Measurements from ENCODE around the gene NAA40. TPM values are rescaled to one million over a fixed set of nuclear protein-coding genes. Genes with fewer than 3 reads are reported as not detected.

The NAA40 gene
- total RNA-seq, 2 donors from 2014 or later = 26.0 to 29.1 TPM

- DNase-seq (peak; percentile 79), ATAC-seq (peak; percentile 86 to 93)
- intact Hi-C loops (cut with DNase I) = loop anchor here in 1 of 2 donors (2.0 kb wide), 1 partner anchor 149 kb away; no protein-coding TSS in a partner anchor
Observed at GRCh38 chr11:64000026-64000739, 61.4 kb downstream of the NAA40 start.

- ATAC-seq (no peak), DNase-seq (no peak)
- intact Hi-C loops (cut with DNase I) = loop anchor here in 1 of 2 donors (2.0 kb wide), 1 partner anchor 148 kb away; no protein-coding TSS in a partner anchor
Observed at GRCh38 chr11:64000740-64001483, 62.1 kb downstream of the NAA40 start.

GRCh38 chr11:64001484-64002420 lies 63.0 kb downstream of the NAA40 start:
- intact Hi-C loops (cut with DNase I) = loop anchor here in 1 of 2 donors (2.0 kb wide), 1 partner anchor 147 kb away; no protein-coding TSS in a partner anchor
- no peak for DNase-seq
- no peak for ATAC-seq

GRCh38 chr11:64003807-64004589 lies 65.2 kb downstream of the NAA40 start:
- intact Hi-C loops (cut with DNase I) = no loop called here
- ATAC-seq (no peak), DNase-seq (no peak)

GRCh38 chr11:64004590-64004984 lies 65.8 kb downstream of the NAA40 start:
- intact Hi-C loops (cut with DNase I) = no loop called here
- DNase-seq = no peak
- ATAC-seq = no peak

- no peak for DNase-seq
- intact Hi-C loops (cut with DNase I) = no loop called here
- ATAC-seq = no peak
Observed at GRCh38 chr11:64005691-64006090, 66.9 kb downstream of the NAA40 start.

- intact Hi-C loops (cut with DNase I) = no loop called here
- ATAC-seq (no peak), DNase-seq (no peak)
Observed at GRCh38 chr11:64006398-64006797, 67.6 kb downstream of the NAA40 start.

Other genes with a start within 250 kb of the NAA40 start
- 10 to 100 TPM; 15.5 to 16.0 TPM for gene ZFTA, start 170.2 kb upstream of the NAA40 start, total RNA-seq
- gene SPINDOC, start 125.5 kb upstream of the NAA40 start, total RNA-seq = 10 to 100 TPM; 13.3 to 13.5 TPM
- 10 to 100 TPM; 33.5 to 37.5 TPM for gene MARK2, start 99.9 kb upstream of the NAA40 start, total RNA-seq
- 1 to 10 TPM; 2.3 to 8.3 TPM for gene RCOR2, start 21.8 kb upstream of the NAA40 start, total RNA-seq
- 100 to 1,000 TPM; 786 to 820 TPM for gene COX8A, start 35.6 kb downstream of the NAA40 start, total RNA-seq
- 10 to 100 TPM; 44.4 to 47.8 TPM for gene OTUB1, start 47.4 kb downstream of the NAA40 start, total RNA-seq
- 1 to 10 TPM; 1.3 to 1.6 TPM for gene FLRT1, start 96.9 kb downstream of the NAA40 start, total RNA-seq
- 10 to 100 TPM; 37.9 to 48.0 TPM for gene MACROD1, start 227.1 kb downstream of the NAA40 start, total RNA-seq
- 100 to 1,000 TPM; 102 to 125 TPM for gene STIP1, start 247.2 kb downstream of the NAA40 start, total RNA-seq